Endothelial cell of umbilical vein (primary cell): ENCODE data around the gene CALY.

Source experiments
- CTCF ChIP-seq, 2 donors: IDR thresholded peaks; 1 replicate in 1 of 2; 2 replicates in 1 of 2; pipeline ENCODE4 v1.5.1; 2011; ENCODE audit warnings: low read length in 2 of 2, mild to moderate bottlenecking in 2 of 2, moderate library complexity in 2 of 2, control low read depth in 1 of 2, inconsistent platforms in 1 of 2, low read depth in 1 of 2; ENCODE audit not compliant: insufficient read depth in 1 of 2; ENCODE audit errors: extremely low read depth in 1 of 2
- EZH2 ChIP-seq: IDR thresholded peaks from 2 replicates; pipeline ENCODE4 v1.6.1; 2012; ENCODE audit warnings: borderline replicate concordance, low read depth, mild to moderate bottlenecking, moderate library complexity, low read length, inconsistent platforms; ENCODE audit not compliant: severe bottlenecking
- FOS ChIP-seq: IDR thresholded peaks from 2 replicates; pipeline ENCODE4 v1.6.1; 2011; ENCODE audit warnings: mild to moderate bottlenecking, low read length, moderate library complexity, borderline replicate concordance; ENCODE audit not compliant: insufficient read depth
- GATA2 ChIP-seq: IDR thresholded peaks from 2 replicates; pipeline ENCODE4 v1.7.0; 2011; ENCODE audit warnings: low read depth, mild to moderate bottlenecking, moderate library complexity, mixed read lengths, low read length; ENCODE audit not compliant: insufficient read length, insufficient read depth
- JUN ChIP-seq: IDR thresholded peaks from 2 replicates; pipeline ENCODE4 v1.6.1; 2011; ENCODE audit warnings: borderline replicate concordance, low read depth; ENCODE audit not compliant: insufficient read length, insufficient read depth
- MYC ChIP-seq: IDR thresholded peaks from one replicate; pipeline ENCODE4 v1.6.1; 2011; ENCODE audit warnings: mild to moderate bottlenecking, low read depth, low read length
- POLR2A ChIP-seq: IDR thresholded peaks from 2 replicates; pipeline ENCODE4 v1.6.1; 2012; ENCODE audit warnings: low read depth, mild to moderate bottlenecking, control low read depth, low read length
- POLR2AphosphoS5 ChIP-seq: IDR thresholded peaks from 2 replicates; pipeline ENCODE4 v1.6.1; 2012; ENCODE audit warnings: low read depth, mild to moderate bottlenecking, control low read depth, low read length, moderate library complexity; ENCODE audit not compliant: insufficient read depth
- TF ChIP-seq, protein P1 (sequence below): IDR thresholded peaks from 2 replicates; pipeline ENCODE4 v1.6.1; 2011; ENCODE audit not compliant: insufficient read depth, insufficient read length

DNA sequence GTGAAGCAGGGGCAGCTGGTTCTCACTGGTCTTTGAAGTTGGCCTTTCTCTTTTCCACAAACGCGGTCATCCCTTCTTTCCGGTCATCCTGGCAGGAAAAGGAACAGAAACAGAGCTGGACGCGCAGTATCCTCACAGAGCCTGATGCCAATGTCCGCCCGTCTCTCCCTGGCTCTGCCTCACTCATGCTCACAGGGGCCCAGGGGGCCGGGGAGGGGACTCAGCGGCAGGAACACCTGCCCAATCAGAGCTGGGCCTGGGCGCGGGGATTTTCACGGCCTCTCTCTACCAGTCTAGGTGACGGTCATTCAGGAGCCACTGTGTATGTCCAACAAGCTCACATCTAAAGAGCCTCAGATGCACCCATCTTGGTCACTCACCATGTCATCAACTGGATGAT lies 26.1 kb upstream of the CALY start:
- TF ChIP-seq CTCF (IDR thresholded peaks at IDR 0.05; ENCODE audit: extremely low read depth in 1 of 2, insufficient read depth in 1 of 2, low read depth in 1 of 2, low read length in 2 of 2): no peak
- no peak for TF ChIP-seq POLR2A
- no peak for TF ChIP-seq EZH2
- TF ChIP-seq FOS: no peak
- no peak for TF ChIP-seq JUN
- no peak for TF ChIP-seq POLR2AphosphoS5
- TF ChIP-seq MYC: no peak
- TF ChIP-seq, protein P1, sequence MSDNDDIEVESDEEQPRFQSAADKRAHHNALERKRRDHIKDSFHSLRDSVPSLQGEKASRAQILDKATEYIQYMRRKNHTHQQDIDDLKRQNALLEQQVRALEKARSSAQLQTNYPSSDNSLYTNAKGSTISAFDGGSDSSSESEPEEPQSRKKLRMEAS: no peak
- no peak for TF ChIP-seq GATA2
